Activated CD4-positive, alpha-beta T cell treated with anti-CD3 and anti-CD28 coated beads, Interleukin-2, amount 10 ng/mL, durations not matched to agents 7 days and 5 days (primary cell): ENCODE measurements around the gene KRI1. TPM values are rescaled to one million over a fixed set of nuclear protein-coding genes. Genes with fewer than 3 reads are reported as not detected.
A peak's percentile ranks its signal among the peaks of the same experiment; 100 is the strongest.
"Not testable (repeated sequence)": the region's sequence is repeated elsewhere in the genome, so short reads cannot be mapped to it uniquely, and the experiment has no call there.

Experiments
- CTCF ChIA-PET: fragments of 350-600 bp; sonication (Branson Sonifier 250); formaldehyde crosslinking; loops from one replicate; lab custom pipeline; 2021; ENCODE audit warnings: antibody characterized with exemption; lab: Charles Lee
- POLR2A ChIA-PET: fragments of 350-600 bp; sonication (Branson Sonifier 250); formaldehyde crosslinking; loops from one replicate; lab custom pipeline; 2021; ENCODE audit warnings: antibody characterized with exemption; lab: Charles Lee
- DNase-seq: peaks from one replicate; pipeline ENCODE4 v3.0.0-alpha.2; 2020
- H3K27ac Mint-ChIP-seq: one replicate; pipeline ENCODE4 v1.8.0; 2021; ENCODE audit warnings: mild to moderate bottlenecking, moderate library complexity, mixed read lengths
- H3K27me3 Mint-ChIP-seq: one replicate; pipeline ENCODE4 v1.8.0; 2021; ENCODE audit warnings: mixed read lengths
- H3K36me3 Mint-ChIP-seq: one replicate; pipeline ENCODE4 v1.8.0; 2021; ENCODE audit warnings: low read depth, mixed read lengths
- H3K4me1 Mint-ChIP-seq: one replicate; pipeline ENCODE4 v1.8.0; 2021; ENCODE audit warnings: mixed read lengths
- H3K4me3 Mint-ChIP-seq: one replicate; pipeline ENCODE4 v1.8.0; 2021; ENCODE audit warnings: mild to moderate bottlenecking, moderate library complexity, mixed read lengths
- H3K9me3 Mint-ChIP-seq: one replicate; pipeline ENCODE4 v1.8.0; 2021; ENCODE audit warnings: mixed read lengths
- total RNA-seq, 2 experiments: library from RNA; stranded (reverse); gene quantifications; one replicate each; pipeline ENCODE4 v1.2.3, GENCODE V29; 2021

Gene KRI1
- total RNA-seq, 2 experiments from 2014 or later: 68.1 to 78.4 TPM

GRCh38 chr19:10544242-10544752 lies 21.5 kb downstream of the KRI1 start:
- ChIA-PET CTCF (interaction anchor here (1.2 kb wide), 1 partner anchor 9 kb away, joined by 3 read pairs; no protein-coding TSS in a partner anchor), POLR2A (no interaction called here)
- H3K27me3 Mint-ChIP-seq: peaks cover 5% of the 10 kb centered on the region
- peak overlapping the region; percentile 89 for H3K4me3 Mint-ChIP-seq
- DNase-seq: peak; percentile 38
- peaks cover 16% of the 10 kb centered on the region for H3K4me1 Mint-ChIP-seq
- peak overlapping the region; percentile 90 for H3K27ac Mint-ChIP-seq
- peaks cover 16% of the 10 kb centered on the region for H3K36me3 Mint-ChIP-seq
- H3K9me3 Mint-ChIP-seq: no peaks in the 10 kb centered on the region

DNA sequence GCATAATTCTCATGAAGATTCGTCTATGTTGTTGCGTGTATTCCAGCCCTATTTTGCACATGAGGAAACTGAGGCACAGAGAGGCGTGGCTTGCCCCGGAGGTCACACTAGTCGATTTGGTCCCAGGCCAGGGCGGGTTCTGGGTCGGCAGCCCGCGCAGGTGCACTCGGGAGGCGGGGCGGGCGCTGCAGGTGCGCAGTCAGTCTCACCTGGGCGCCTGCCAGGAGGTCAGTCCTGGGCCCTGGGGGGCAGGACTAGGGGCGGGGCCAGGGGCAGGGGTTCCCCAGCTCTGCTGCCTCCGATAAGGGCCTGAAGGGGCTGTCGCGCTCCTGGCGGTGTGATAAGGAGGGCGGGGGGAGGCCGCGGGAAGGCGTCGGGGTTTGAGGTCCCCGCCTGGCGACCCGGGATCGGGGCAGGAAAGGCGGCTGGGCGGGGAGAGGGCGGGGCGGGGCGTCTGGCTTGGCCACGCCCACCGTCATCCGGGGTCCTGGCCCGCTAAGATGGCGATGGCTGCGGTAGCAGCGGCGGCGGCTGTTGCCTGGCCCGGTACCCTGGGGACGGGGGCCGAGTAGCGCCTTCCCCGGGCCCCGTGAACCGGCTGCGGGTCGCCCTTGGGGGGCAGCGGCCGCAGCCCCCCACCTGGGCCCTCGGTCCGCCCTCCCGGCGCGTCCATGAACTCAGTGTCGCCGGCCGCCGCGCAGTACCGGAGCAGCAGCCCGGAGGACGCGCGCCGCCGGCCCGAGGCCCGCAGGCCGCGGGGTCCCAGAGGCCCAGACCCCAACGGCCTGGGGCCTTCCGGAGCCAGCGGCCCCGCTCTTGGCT lies 22.2 kb downstream of the KRI1 start, which contains the start of gene ATG4D:
Gene ATG4D, plus strand, starts transcription at position 485 of the 822 bp plus-strand sequence. Its CDS starts 187 bp downstream, at position 672.
- DNase-seq: peak; percentile 78

DNA sequence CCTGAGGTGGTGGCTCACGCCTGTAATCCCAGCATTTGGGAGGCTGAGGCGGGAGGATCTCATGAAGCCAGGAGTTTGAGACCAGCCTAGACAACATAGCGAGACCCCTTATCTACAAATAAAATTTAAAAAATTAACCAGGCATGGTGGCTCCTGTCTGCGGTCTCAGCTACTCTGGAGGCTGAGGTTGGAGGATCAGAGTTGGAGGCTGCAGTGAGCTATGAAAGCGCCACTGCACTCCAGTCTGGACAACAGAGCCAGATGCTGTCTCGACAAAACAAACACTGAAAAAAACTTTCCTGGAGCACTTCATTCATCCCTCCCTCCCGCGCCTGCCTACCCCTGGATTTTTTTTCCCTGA lies 22.8 kb downstream of the KRI1 start:
- ChIA-PET CTCF (interaction anchor here (0.6 to 2.2 kb wide), 7 partner anchors 10 to 322 kb away, joined by 3 to 14 read pairs (median 5); no protein-coding TSS in a partner anchor), POLR2A (no interaction called here)
- peak overlapping the region; percentile 60 for H3K27ac Mint-ChIP-seq
- peaks cover 8% of the 10 kb centered on the region for H3K36me3 Mint-ChIP-seq
- peaks cover 18% of the 10 kb centered on the region for H3K27me3 Mint-ChIP-seq
- H3K9me3 Mint-ChIP-seq: no peaks in the 10 kb centered on the region
- H3K4me1 Mint-ChIP-seq: peaks cover 19% of the 10 kb centered on the region
- peak overlapping the region; percentile 71 for H3K4me3 Mint-ChIP-seq
- DNase-seq: no peak

More for the DNA sequence above, 22.2 kb downstream of the KRI1 start, which contains the start of gene ATG4D:
- peaks cover 19% of the 10 kb centered on the region for H3K4me1 Mint-ChIP-seq
- H3K9me3 Mint-ChIP-seq: no peaks in the 10 kb centered on the region
- POLR2A ChIA-PET: no interaction called here
- H3K27ac Mint-ChIP-seq: peak within 1 kb of the TSS; percentile 90
- CTCF ChIA-PET: interaction anchor here (0.8 to 1.4 kb wide), 4 partner anchors 10 to 156 kb away, joined by 3 to 6 read pairs (median 4); no protein-coding TSS in a partner anchor
- peaks cover 10% of the 10 kb centered on the region for H3K36me3 Mint-ChIP-seq
- peaks cover 12% of the 10 kb centered on the region for H3K27me3 Mint-ChIP-seq
- H3K4me3 Mint-ChIP-seq: peak within 1 kb of the TSS; percentile 89

DNA sequence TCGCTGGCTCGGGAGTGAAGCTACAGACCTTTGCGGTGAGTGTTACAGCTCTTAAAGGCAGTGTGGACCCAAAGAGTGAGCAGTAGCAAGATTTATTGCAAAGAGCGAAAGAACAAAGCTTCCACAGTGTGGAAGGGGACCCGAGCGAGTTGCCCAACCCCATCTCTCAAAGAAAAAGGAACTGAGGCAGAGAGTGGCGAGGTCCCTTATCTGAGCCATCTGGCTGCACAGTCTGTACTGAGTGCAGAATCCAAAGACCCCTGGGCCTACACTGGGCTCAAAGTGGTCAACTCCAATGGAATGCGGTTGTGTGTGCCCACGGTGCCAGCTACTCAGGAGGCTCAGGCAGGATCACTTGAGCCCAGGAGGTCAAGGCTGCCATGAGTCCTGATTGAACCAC lies 26.8 kb downstream of the KRI1 start:
- POLR2A ChIA-PET, DNase-seq: not testable (repeated sequence)

GRCh38 chr19:10538204-10538983 lies 27.4 kb downstream of the KRI1 start:
- Mint-ChIP-seq H3K9me3 (no peaks in the 10 kb centered on the region), H3K4me3 (no peak overlapping the region), H3K36me3 (no peaks in the 10 kb centered on the region), H3K27ac (no peak overlapping the region), H3K4me1 (peaks cover 6% of the 10 kb centered on the region), H3K27me3 (peaks cover 30% of the 10 kb centered on the region)
- POLR2A ChIA-PET: no interaction called here
- DNase-seq: no peak
- CTCF ChIA-PET: interaction anchor here (0.6 to 1.7 kb wide), 4 partner anchors 9 to 158 kb away, joined by 3 to 4 read pairs (median 4); no protein-coding TSS in a partner anchor

More for the DNA sequence above, 26.8 kb downstream of the KRI1 start:
- H3K36me3 Mint-ChIP-seq, H3K4me1 Mint-ChIP-seq, H3K9me3 Mint-ChIP-seq, CTCF ChIA-PET, H3K27ac Mint-ChIP-seq, H3K4me3 Mint-ChIP-seq: not testable (repeated sequence)
- peaks cover 25% of the 10 kb centered on the region for H3K27me3 Mint-ChIP-seq

GRCh38 chr19:10537668-10538067 lies 28.1 kb downstream of the KRI1 start:
- Mint-ChIP-seq H3K4me3 (no peak overlapping the region), H3K27ac (no peak overlapping the region), H3K36me3 (no peaks in the 10 kb centered on the region), H3K4me1 (peaks cover 3% of the 10 kb centered on the region), H3K9me3 (peaks cover 1% of the 10 kb centered on the region), H3K27me3 (peaks cover 32% of the 10 kb centered on the region)
- POLR2A ChIA-PET: interaction anchor here (0.7 kb wide), 1 partner anchor 166 kb away, joined by 3 read pairs; no protein-coding TSS in a partner anchor
- CTCF ChIA-PET: interaction anchor here (0.6 to 1.7 kb wide), 4 partner anchors 10 to 159 kb away, joined by 3 to 4 read pairs (median 4); no protein-coding TSS in a partner anchor
- no peak for DNase-seq

GRCh38 chr19:10535613-10536012 lies 30.2 kb downstream of the KRI1 start:
- peaks cover 3% of the 10 kb centered on the region for H3K4me1 Mint-ChIP-seq
- POLR2A ChIA-PET: no interaction called here
- H3K4me3 Mint-ChIP-seq: no peak overlapping the region

DNA sequence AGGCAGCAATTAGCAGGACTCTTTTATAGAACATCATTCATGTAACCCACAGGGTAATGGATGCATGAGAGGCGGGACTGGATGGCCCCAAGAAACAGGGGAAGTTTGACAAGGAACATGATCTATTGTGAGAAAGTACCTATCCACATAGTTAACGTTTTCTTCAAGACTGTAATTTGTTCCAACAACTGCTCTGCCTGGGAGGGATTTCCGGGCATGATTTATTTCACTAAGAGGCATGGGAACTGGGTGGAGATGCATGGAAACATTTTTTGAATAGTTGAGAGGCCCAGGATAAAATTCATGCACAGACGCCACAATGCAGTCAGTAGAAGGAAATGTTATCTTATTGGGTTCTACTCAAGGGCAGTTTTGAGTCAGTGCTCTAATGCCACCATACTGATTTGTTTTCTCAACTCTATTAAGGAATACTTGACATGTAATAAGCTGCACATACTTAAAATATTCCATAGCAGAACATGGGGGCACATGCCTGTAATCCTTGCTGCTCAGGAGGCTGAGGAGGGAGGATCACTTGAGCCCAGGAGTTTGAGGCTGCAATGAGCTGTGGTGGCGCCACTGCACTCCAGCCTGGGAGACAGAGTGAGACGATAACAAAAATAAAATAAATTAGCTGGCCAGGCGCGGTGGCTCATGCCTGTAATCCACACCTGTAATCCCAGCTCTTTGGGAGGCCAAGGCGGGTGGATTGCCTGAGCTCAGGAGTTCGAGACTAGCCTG lies 32.0 kb downstream of the KRI1 start:
- Mint-ChIP-seq H3K4me1 (peaks cover under 1% of the 10 kb centered on the region), H3K4me3 (no peak overlapping the region), H3K9me3 (peaks cover 2% of the 10 kb centered on the region), H3K27ac (no peak overlapping the region), H3K27me3 (peaks cover 25% of the 10 kb centered on the region), H3K36me3 (no peaks in the 10 kb centered on the region)
- ChIA-PET POLR2A (no interaction called here), CTCF (interaction anchor here (0.7 to 1.5 kb wide), 3 partner anchors 17 to 28 kb away, joined by 3 to 7 read pairs (median 3); partner anchors contain the start of gene S1PR5)
- DNase-seq: no peak

More at GRCh38 chr19:10535613-10536012, 30.2 kb downstream of the KRI1 start:
- Mint-ChIP-seq H3K9me3 (peaks cover 2% of the 10 kb centered on the region), H3K36me3 (no peaks in the 10 kb centered on the region), H3K27ac (no peak overlapping the region), H3K27me3 (peaks cover 35% of the 10 kb centered on the region)
- DNase-seq: no peak
- CTCF ChIA-PET: interaction anchor here (1.0 to 1.5 kb wide), 3 partner anchors 16 to 76 kb away, joined by 3 to 4 read pairs (median 3); no protein-coding TSS in a partner anchor

GRCh38 chr19:10532457-10532856 lies 33.4 kb downstream of the KRI1 start:
- DNase-seq: no peak
- Mint-ChIP-seq H3K4me1 (no peaks in the 10 kb centered on the region), H3K27ac (no peak overlapping the region), H3K9me3 (peaks cover 2% of the 10 kb centered on the region), H3K36me3 (no peaks in the 10 kb centered on the region), H3K27me3 (peaks cover 16% of the 10 kb centered on the region), H3K4me3 (no peak overlapping the region)
- ChIA-PET POLR2A (no interaction called here), CTCF (no interaction called here)

GRCh38 chr19:10526887-10527286 lies 38.9 kb downstream of the KRI1 start:
- H3K9me3 Mint-ChIP-seq, POLR2A ChIA-PET, H3K27ac Mint-ChIP-seq, H3K4me1 Mint-ChIP-seq, H3K27me3 Mint-ChIP-seq, CTCF ChIA-PET, H3K4me3 Mint-ChIP-seq, H3K36me3 Mint-ChIP-seq, DNase-seq: not testable (repeated sequence)

DNA sequence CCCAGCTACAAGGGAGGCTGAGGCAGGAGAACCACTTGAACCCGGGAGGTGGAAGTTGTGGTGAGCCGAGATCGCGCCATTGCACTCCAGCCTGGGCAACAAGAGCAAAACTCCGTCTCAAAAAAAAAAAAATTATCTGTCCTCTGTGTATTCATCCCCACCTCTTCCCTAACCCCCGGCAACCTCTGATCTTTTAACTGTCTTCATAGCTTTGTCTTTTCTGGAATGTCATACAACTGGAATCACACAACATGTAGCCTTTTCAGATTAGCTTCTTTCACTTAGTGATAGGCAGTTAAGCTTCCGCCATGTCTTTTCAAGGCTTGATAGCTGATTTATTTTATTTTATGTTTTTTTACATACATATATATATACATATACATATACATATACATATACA lies 40.2 kb downstream of the KRI1 start:
- DNase-seq: no peak
- no peaks in the 10 kb centered on the region for H3K9me3 Mint-ChIP-seq
- H3K27me3 Mint-ChIP-seq: peaks cover 4% of the 10 kb centered on the region
- no peaks in the 10 kb centered on the region for H3K36me3 Mint-ChIP-seq
- CTCF ChIA-PET: interaction anchor here (0.6 to 1.3 kb wide), 2 partner anchors 15 to 521 kb away, joined by 3 to 4 read pairs; no protein-coding TSS in a partner anchor
- H3K27ac Mint-ChIP-seq: no peak overlapping the region
- H3K4me3 Mint-ChIP-seq: no peak overlapping the region
- no peaks in the 10 kb centered on the region for H3K4me1 Mint-ChIP-seq
- POLR2A ChIA-PET: interaction anchor here (0.6 kb wide), 1 partner anchor 137 kb away, joined by 3 read pairs; no protein-coding TSS in a partner anchor
